Mesothelial cell of epicardium (in vitro differentiated cells): ENCODE data around the gene HGS. TPM values are rescaled to one million over a fixed set of nuclear protein-coding genes. Genes with fewer than 3 reads are reported as not detected.
A peak's percentile ranks its signal among the peaks of the same experiment; 100 is the strongest.

Experiments used
- DNase-seq, 2 experiments: peaks; one replicate each; pipeline ENCODE4 v3.0.0; 2021; ENCODE audit warnings: low spot score in 2 of 2; ENCODE audit not compliant: unreplicated experiment in 2 of 2
- H3K27ac Mint-ChIP-seq: 2 replicates; pipeline ENCODE4 v1.8.0; 2021; ENCODE audit warnings: mixed read lengths
- H3K27me3 Mint-ChIP-seq: 2 replicates; pipeline ENCODE4 v1.8.0; 2021; ENCODE audit warnings: low read depth, mixed read lengths
- H3K36me3 Mint-ChIP-seq: 2 replicates; pipeline ENCODE4 v1.8.0; 2021; ENCODE audit warnings: mixed read lengths
- H3K4me1 Mint-ChIP-seq: 2 replicates; pipeline ENCODE4 v1.8.0; 2021; ENCODE audit warnings: mixed read lengths
- H3K4me3 Mint-ChIP-seq: 2 replicates; pipeline ENCODE4 v1.8.0; 2021; ENCODE audit warnings: mild to moderate bottlenecking, moderate library complexity, mixed read lengths
- H3K9me3 Mint-ChIP-seq: 2 replicates; pipeline ENCODE4 v1.8.0; 2021; ENCODE audit warnings: mixed read lengths
- CTCF ChIP-seq: fragments of 200-600 bp; sonication (generic); IDR thresholded peaks from one replicate; pipeline ENCODE4 v1.5.0; 2021; ENCODE audit warnings: antibody characterized with exemption; ENCODE audit not compliant: unreplicated experiment
- total RNA-seq: library from RNA; stranded (reverse); gene quantifications from 3 replicates; pipeline ENCODE4 v1.2.1, GENCODE V29; 2021

Gene HGS
- total RNA-seq, 1 donor from 2014 or later, result 119 TPM

- Mint-ChIP-seq H3K4me3 (no peak overlapping the region), H3K4me1 (peaks cover 4% of the 10 kb centered on the region), H3K36me3 (peaks cover 28% of the 10 kb centered on the region), H3K27ac (no peak overlapping the region), H3K9me3 (no peaks in the 10 kb centered on the region), H3K27me3 (no peaks in the 10 kb centered on the region)
- no peak for TF ChIP-seq CTCF
- no peak for DNase-seq
Observed at GRCh38 chr17:81696218-81696941, 12.6 kb downstream of the HGS start.

- Mint-ChIP-seq H3K36me3 (peaks cover 27% of the 10 kb centered on the region), H3K27ac (no peak overlapping the region), H3K9me3 (no peaks in the 10 kb centered on the region), H3K27me3 (no peaks in the 10 kb centered on the region), H3K4me3 (no peak overlapping the region), H3K4me1 (peaks cover 13% of the 10 kb centered on the region)
- TF ChIP-seq CTCF, result no peak
- no peak for DNase-seq
Observed at GRCh38 chr17:81697261-81698044, 13.6 kb downstream of the HGS start.

GRCh38 chr17:81700353-81701287 lies 16.8 kb downstream of the HGS start:
- peak overlapping the region; percentile 95 for H3K4me3 Mint-ChIP-seq

GRCh38 chr17:81701288-81702071 lies 17.7 kb downstream of the HGS start:
- H3K27ac Mint-ChIP-seq, result peak overlapping the region; percentile 53

More at GRCh38 chr17:81700353-81701287, 16.8 kb downstream of the HGS start:
- peaks cover 22% of the 10 kb centered on the region for H3K4me1 Mint-ChIP-seq
- peak in 1 of 2 experiments; percentile 11 for DNase-seq
- H3K27me3 Mint-ChIP-seq, result no peaks in the 10 kb centered on the region
- H3K9me3 Mint-ChIP-seq, result no peaks in the 10 kb centered on the region
- H3K27ac Mint-ChIP-seq, result no peak overlapping the region
- TF ChIP-seq CTCF, result no peak
- H3K36me3 Mint-ChIP-seq, result peaks cover 29% of the 10 kb centered on the region

More at GRCh38 chr17:81701288-81702071, 17.7 kb downstream of the HGS start:
- H3K4me1 Mint-ChIP-seq, result peaks cover 22% of the 10 kb centered on the region
- no peak for TF ChIP-seq CTCF
- no peaks in the 10 kb centered on the region for H3K9me3 Mint-ChIP-seq
- H3K36me3 Mint-ChIP-seq, result peaks cover 36% of the 10 kb centered on the region
- no peaks in the 10 kb centered on the region for H3K27me3 Mint-ChIP-seq
- H3K4me3 Mint-ChIP-seq, result peak overlapping the region; percentile 95
- peak in 1 of 2 experiments; percentile 12 for DNase-seq
